ENCODE measurements around the gene ZC3H11A.

DNA sequence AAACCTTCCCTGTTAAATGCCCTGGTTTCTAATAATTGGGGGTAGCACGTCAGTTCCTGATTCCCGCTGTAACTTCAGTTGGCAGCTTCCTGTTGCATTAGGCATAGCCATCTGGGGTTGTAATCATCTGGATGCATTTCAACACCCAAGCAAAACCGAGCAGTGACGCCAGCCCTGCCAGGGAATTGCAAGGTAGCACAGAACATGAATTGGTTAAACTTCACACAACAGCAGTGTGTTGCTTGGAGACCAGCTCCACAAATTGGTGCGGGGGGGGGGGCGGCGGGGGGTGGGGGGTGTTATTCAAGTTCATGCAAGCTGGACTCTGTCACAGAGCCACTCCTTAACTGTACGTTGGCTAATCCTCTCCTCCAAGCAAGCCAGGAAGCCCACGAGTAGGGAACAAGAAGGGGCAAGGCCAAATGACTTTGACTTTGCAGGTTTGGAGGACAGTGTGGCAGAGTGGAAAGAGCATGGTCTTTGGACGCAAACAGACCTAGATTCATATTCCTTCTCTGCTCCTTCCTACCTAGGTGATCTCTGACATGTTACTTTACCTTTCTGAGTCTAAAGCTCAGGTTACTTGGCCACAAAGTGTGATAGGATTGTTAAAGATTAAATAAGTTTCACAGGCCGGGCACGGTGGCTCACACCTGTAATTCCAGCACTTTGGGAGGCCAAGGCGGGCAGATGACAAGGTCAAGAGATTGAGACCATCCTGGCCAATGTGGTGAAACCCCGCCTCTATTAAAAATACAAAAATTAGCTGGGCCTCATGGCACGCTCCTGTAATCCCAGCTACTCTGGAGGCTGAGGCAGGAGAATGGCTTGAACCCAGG lies 25.7 kb upstream of the ZC3H11A start:
- TF ChIP-seq, protein P1, sequence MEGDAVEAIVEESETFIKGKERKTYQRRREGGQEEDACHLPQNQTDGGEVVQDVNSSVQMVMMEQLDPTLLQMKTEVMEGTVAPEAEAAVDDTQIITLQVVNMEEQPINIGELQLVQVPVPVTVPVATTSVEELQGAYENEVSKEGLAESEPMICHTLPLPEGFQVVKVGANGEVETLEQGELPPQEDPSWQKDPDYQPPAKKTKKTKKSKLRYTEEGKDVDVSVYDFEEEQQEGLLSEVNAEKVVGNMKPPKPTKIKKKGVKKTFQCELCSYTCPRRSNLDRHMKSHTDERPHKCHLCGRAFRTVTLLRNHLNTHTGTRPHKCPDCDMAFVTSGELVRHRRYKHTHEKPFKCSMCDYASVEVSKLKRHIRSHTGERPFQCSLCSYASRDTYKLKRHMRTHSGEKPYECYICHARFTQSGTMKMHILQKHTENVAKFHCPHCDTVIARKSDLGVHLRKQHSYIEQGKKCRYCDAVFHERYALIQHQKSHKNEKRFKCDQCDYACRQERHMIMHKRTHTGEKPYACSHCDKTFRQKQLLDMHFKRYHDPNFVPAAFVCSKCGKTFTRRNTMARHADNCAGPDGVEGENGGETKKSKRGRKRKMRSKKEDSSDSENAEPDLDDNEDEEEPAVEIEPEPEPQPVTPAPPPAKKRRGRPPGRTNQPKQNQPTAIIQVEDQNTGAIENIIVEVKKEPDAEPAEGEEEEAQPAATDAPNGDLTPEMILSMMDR (IDR thresholded peaks at IDR 0.05): no peak
- TF ChIP-seq EZH2 (IDR thresholded peaks at IDR 0.05): no peak

Data from neural progenitor cell (in vitro differentiated cells).